ENCODE results near the gene USP31. TPM values are rescaled to one million over a fixed set of nuclear protein-coding genes. Genes with fewer than 3 reads are reported as not detected.

USP31 gene
- total and polyA plus RNA-seq, 2 donors (not counting 1 experiment from before 2014, with no cell fraction given) = 1.6 to 6.7 TPM

GRCh38 chr16:23071196-23072083 lies 77.8 kb downstream of the USP31 start:
- Histone ChIP-seq H4K20me1 (ENCODE audit: control insufficient read depth, insufficient read depth, low read length, poor library complexity, severe bottlenecking) (no peaks in the 10 kb centered on the region), H2AFZ (ENCODE audit: insufficient read depth, low read depth, low read length, poor library complexity, severe bottlenecking) (no peak overlapping the region), H3K4me3 (ENCODE audit: control extremely low read depth in 1 of 5, extremely low read depth in 1 of 5, insufficient read depth in 1 of 5, low read depth in 2 of 5, low read length in 4 of 5) (no peak overlapping the region), H3K36me3 (replicated peaks in 1 of 2; ENCODE audit: control extremely low read depth in 1 of 2, control insufficient read depth in 1 of 2, extremely low read depth in 1 of 2, insufficient read depth in 2 of 2, low read length in 1 of 2) (peaks cover 1 to 3% of the 10 kb centered on the region in 2 experiments), H3K4me1 (ENCODE audit: control insufficient read depth in 2 of 2, insufficient read depth in 2 of 2, low read length in 2 of 2) (no peaks in the 10 kb centered on the region), H3K27me3 (replicated peaks in 1 of 4; ENCODE audit: control extremely low read depth in 1 of 4, control insufficient read depth in 3 of 4, insufficient read depth in 4 of 4, low read length in 3 of 4) (no peaks in the 10 kb centered on the region), H3K9ac (ENCODE audit: low read length) (no peak overlapping the region), H3K4me2 (replicated peaks; ENCODE audit: low read depth, low read length, poor library complexity, severe bottlenecking) (no peak overlapping the region), H3K9me3 (ENCODE audit: control extremely low read depth in 1 of 3, control insufficient read depth in 2 of 3, insufficient read depth in 1 of 3, low read length in 2 of 3) (no peaks in the 10 kb centered on the region), H3K79me2 (ENCODE audit: control insufficient read depth, insufficient read depth, low read length) (no peaks in the 10 kb centered on the region), H3K27ac (ENCODE audit: low read length in 2 of 2) (no peak overlapping the region)
- H3K27ac Mint-ChIP-seq = no peak overlapping the region
- DNase-seq = no peak
- H3K27me3 Mint-ChIP-seq = no peaks in the 10 kb centered on the region
- CTCF ChIA-PET = no interaction called here
- H3K9me3 Mint-ChIP-seq (ENCODE audit: insufficient read depth) = no peaks in the 10 kb centered on the region
- intact Hi-C loops (cut with micrococcal nuclease) = no loop called here
- ATAC-seq (ENCODE audit: low read depth) = no peak
- TF ChIP-seq CTCF (IDR thresholded peaks at IDR 0.05) = no peak
- TF ChIP-seq EZH2 (IDR thresholded peaks at IDR 0.05; ENCODE audit: borderline replicate concordance, insufficient read depth, low read depth, low read length, poor library complexity, severe bottlenecking) = no peak
- H3K4me1 Mint-ChIP-seq = no peaks in the 10 kb centered on the region
- WGBS (ENCODE audit: insufficient coverage) = 86% methylated on average over 3 of the region's 8 CpGs
- H3K4me3 Mint-ChIP-seq = no peak overlapping the region
- POLR2A ChIA-PET = no interaction called here

GRCh38 chr16:23069844-23070243 lies 79.4 kb downstream of the USP31 start:
- POLR2A ChIA-PET = no interaction called here
- intact Hi-C loops (cut with micrococcal nuclease) = no loop called here
- WGBS (ENCODE audit: insufficient coverage) = 100% methylated on average over 5 of the region's 6 CpGs

More at GRCh38 chr16:23069844-23070243, 79.4 kb downstream of the USP31 start:
- no peak overlapping the region for H3K27ac ChIP-seq (ENCODE audit: low read length in 2 of 2)
- peaks cover 1 to 3% of the 10 kb centered on the region in 2 experiments for H3K36me3 ChIP-seq (replicated peaks in 1 of 2; ENCODE audit: control extremely low read depth in 1 of 2, control insufficient read depth in 1 of 2, extremely low read depth in 1 of 2, insufficient read depth in 2 of 2, low read length in 1 of 2)
- no peaks in the 10 kb centered on the region for H3K9me3 Mint-ChIP-seq (ENCODE audit: insufficient read depth)
- CTCF ChIA-PET = no interaction called here
- ATAC-seq (ENCODE audit: low read depth) = no peak
- H3K4me3 Mint-ChIP-seq = no peak overlapping the region
- no peak overlapping the region for H3K4me2 ChIP-seq (replicated peaks; ENCODE audit: low read depth, low read length, poor library complexity, severe bottlenecking)
- no peak for DNase-seq
- H3K9ac ChIP-seq (ENCODE audit: low read length) = no peak overlapping the region
- no peaks in the 10 kb centered on the region for H3K79me2 ChIP-seq (ENCODE audit: control insufficient read depth, insufficient read depth, low read length)
- H3K27ac Mint-ChIP-seq = no peak overlapping the region
- H3K4me1 Mint-ChIP-seq = no peaks in the 10 kb centered on the region
- H3K27me3 ChIP-seq (replicated peaks in 1 of 4; ENCODE audit: control extremely low read depth in 1 of 4, control insufficient read depth in 3 of 4, insufficient read depth in 4 of 4, low read length in 3 of 4) = no peaks in the 10 kb centered on the region
- no peak overlapping the region for H2AFZ ChIP-seq (ENCODE audit: insufficient read depth, low read depth, low read length, poor library complexity, severe bottlenecking)
- H3K4me1 ChIP-seq (ENCODE audit: control insufficient read depth in 2 of 2, insufficient read depth in 2 of 2, low read length in 2 of 2) = no peaks in the 10 kb centered on the region
- H3K9me3 ChIP-seq (ENCODE audit: control extremely low read depth in 1 of 3, control insufficient read depth in 2 of 3, insufficient read depth in 1 of 3, low read length in 2 of 3) = no peaks in the 10 kb centered on the region
- H4K20me1 ChIP-seq (ENCODE audit: control insufficient read depth, insufficient read depth, low read length, poor library complexity, severe bottlenecking) = no peaks in the 10 kb centered on the region
- H3K27me3 Mint-ChIP-seq = no peaks in the 10 kb centered on the region
- no peak for TF ChIP-seq CTCF (IDR thresholded peaks at IDR 0.05)
- no peak for TF ChIP-seq EZH2 (IDR thresholded peaks at IDR 0.05; ENCODE audit: borderline replicate concordance, insufficient read depth, low read depth, low read length, poor library complexity, severe bottlenecking)
- no peak overlapping the region for H3K4me3 ChIP-seq (ENCODE audit: control extremely low read depth in 1 of 5, extremely low read depth in 1 of 5, insufficient read depth in 1 of 5, low read depth in 2 of 5, low read length in 4 of 5)

All from B cell (primary cell).